Heart left ventricle (tissue), 16 donors: ENCODE results near the gene SIM2. TPM values are rescaled to one million over a fixed set of nuclear protein-coding genes. Genes with fewer than 3 reads are reported as not detected.

Source experiments
- ATAC-seq, 4 donors: fragments of 200-7000 bp; cut with Tn5 transposase; one replicate each; pipeline ENCODE4 v1.9.1; 2020 to 2022; ENCODE audit warnings: moderate library complexity in 4 of 4, mild to moderate bottlenecking in 3 of 4, moderate number of reproducible peaks in 1 of 4
- DNase-seq, 5 donors: peaks; one replicate each; pipeline ENCODE4 v3.0.0-alpha.2; 2020
- H3K27ac ChIP-seq, 12 donors: fragments of 200-600 bp; sonication (generic) in 4 of 12; one replicate each; pipeline versions ENCODE4 v1.5.0 to v1.8.0; 2016 to 2022; ENCODE audit warnings: mild to moderate bottlenecking in 2 of 12
- H3K27me3 ChIP-seq, 9 donors: fragments of 200-600 bp; sonication (generic) in 2 of 9; one replicate each; pipeline versions ENCODE4 v1.5.1 to v1.8.0; 2016 to 2022; ENCODE audit warnings: mild to moderate bottlenecking in 3 of 9
- H3K36me3 ChIP-seq, 9 donors: fragments of 200-600 bp; sonication (generic) in 2 of 9; one replicate each; pipeline versions ENCODE4 v1.5.0 to v1.8.0; 2018 to 2022; ENCODE audit warnings: mild to moderate bottlenecking in 2 of 9
- H3K4me1 ChIP-seq, 12 donors: fragments of 200-600 bp; sonication (generic) in 4 of 12; one replicate each; pipeline versions ENCODE4 v1.5.0 to v1.8.0; 2016 to 2022; ENCODE audit warnings: mild to moderate bottlenecking in 3 of 12
- H3K4me3 ChIP-seq, 12 donors: fragments of 200-600 bp; sonication (generic) in 4 of 12; one replicate each; pipeline versions ENCODE4 v1.5.0 to v1.8.0; 2017 to 2022; ENCODE audit warnings: mild to moderate bottlenecking in 9 of 12, moderate library complexity in 4 of 12
- H3K9me3 ChIP-seq, 12 donors: fragments of 200-600 bp; sonication (generic) in 4 of 12; one replicate each; pipeline versions ENCODE4 v1.5.0 to v1.8.0; 2016 to 2022; ENCODE audit warnings: mild to moderate bottlenecking in 1 of 12
- POLR2A ChIP-seq, 2 donors: fragments of 450-650 bp; IDR thresholded peaks; one replicate each; pipeline ENCODE4 v1.6.1; 2017; ENCODE audit warnings: antibody characterized with exemption in 2 of 2, mild to moderate bottlenecking in 2 of 2, moderate library complexity in 2 of 2
- WGBS, 4 donors: extraction: QIAGEN DNeasy Blood & Tissue Kit in 2 of 4; methylation state at CpG; one replicate each; pipeline versions ENCODE4 v1.1.5 to v1.1.7; 2013 to 2018; 5-methylcytosine and 5-hydroxymethylcytosine counted together
- intact Hi-C, 10 donors: fragments of 100-400 bp; cut with DNase I; formaldehyde crosslinking; loops; one replicate each; pipeline versions ENCODE4 v1.11.1 to v1.14.2; 2022
- polyA plus RNA-seq, 2 donors: library from polyadenylated mRNA; stranded (reverse); fragments of 200-250 nt; gene quantifications; one replicate each; pipeline ENCODE4 v1.2.3, GENCODE V29; 2013
- total RNA-seq, 9 donors: library from RNA; depleted of rRNA in 2 of 9; stranded (reverse); fragments of >200 nt in 2 of 9; fragmentation: NEBNext Ultra II Directional in 3 of 9; extraction: Animal tissue kit (Norgen Biotek cat#: 25700) in 3 of 9; gene quantifications; one replicate each; pipeline versions ENCODE4 v1.1.0 to v1.2.4, GENCODE V29; 2016 to 2023
- TF ChIP-seq, protein P1 (sequence below), 12 donors: fragments of 200-600 bp; sonication (generic) in 4 of 12; IDR thresholded peaks; one replicate each; pipeline versions ENCODE4 v1.5.0 to v1.8.0; 2018 to 2022; ENCODE audit warnings: antibody characterized with exemption in 12 of 12, mild to moderate bottlenecking in 5 of 12
- donor health status: ischemic (EF 13 %, LVEDD 7.1; RV severe dilation, severe dysfunction).
- donor health status: healthy with polysubstance abuse.
- donor health status: DM: no; HTN: yes; CAD: no.
- donor health status: DM: no; HTN: no; CAD: no.
- donor health status: ischemic (EF 25% LVEDD 6.9; RV normal size, moderate dysfunction).
- donor health status: ischemic (EF 25% LVEDD 5.7; RV mildly dilated, moderate dysfunction).
- donor health status: healthy.
- donor health status: DM: yes; HTN: yes; CAD: no.
- donor health status: ischemic (EF 35%, LVEDD 5.7; RV mildly dilated, moderate dysfunction).
- donor health status: nonischemic (EF 11% LVEDD 7.7; RV severe dilation, severe dysfunction).
- donor health status: DM: yes; HTN: yes; CAD: no.
- donor health status: PGD.
- donor health status: ischemic (EF 29% LVEDD 5.4; RV normal size, mild dysfunction).
- donor health status: nonischemic (EF 23%, LVEDD 6.1; RV moderate dilation, normal function).

SIM2 gene
- total and polyA plus RNA-seq, 11 donors = 0.01 to 0.88 (median 0.15) TPM; not detected in 8

- peaks cover 0 to 56% (median 0%) of the 10 kb centered on the region in 9 donors for H3K27me3 ChIP-seq
- H3K4me1 ChIP-seq = no peaks in the 10 kb centered on the region
- TF ChIP-seq POLR2A (IDR thresholded peaks at IDR 0.05) = no peak
- TF ChIP-seq, protein P1, sequence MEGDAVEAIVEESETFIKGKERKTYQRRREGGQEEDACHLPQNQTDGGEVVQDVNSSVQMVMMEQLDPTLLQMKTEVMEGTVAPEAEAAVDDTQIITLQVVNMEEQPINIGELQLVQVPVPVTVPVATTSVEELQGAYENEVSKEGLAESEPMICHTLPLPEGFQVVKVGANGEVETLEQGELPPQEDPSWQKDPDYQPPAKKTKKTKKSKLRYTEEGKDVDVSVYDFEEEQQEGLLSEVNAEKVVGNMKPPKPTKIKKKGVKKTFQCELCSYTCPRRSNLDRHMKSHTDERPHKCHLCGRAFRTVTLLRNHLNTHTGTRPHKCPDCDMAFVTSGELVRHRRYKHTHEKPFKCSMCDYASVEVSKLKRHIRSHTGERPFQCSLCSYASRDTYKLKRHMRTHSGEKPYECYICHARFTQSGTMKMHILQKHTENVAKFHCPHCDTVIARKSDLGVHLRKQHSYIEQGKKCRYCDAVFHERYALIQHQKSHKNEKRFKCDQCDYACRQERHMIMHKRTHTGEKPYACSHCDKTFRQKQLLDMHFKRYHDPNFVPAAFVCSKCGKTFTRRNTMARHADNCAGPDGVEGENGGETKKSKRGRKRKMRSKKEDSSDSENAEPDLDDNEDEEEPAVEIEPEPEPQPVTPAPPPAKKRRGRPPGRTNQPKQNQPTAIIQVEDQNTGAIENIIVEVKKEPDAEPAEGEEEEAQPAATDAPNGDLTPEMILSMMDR (IDR thresholded peaks at IDR 0.05) = no peak
- H3K36me3 ChIP-seq = no peaks in the 10 kb centered on the region
- WGBS, 4 donors = 72 to 97% (median 89%) methylated on average over 6 of the region's 6 CpGs
- H3K9me3 ChIP-seq = no peaks in the 10 kb centered on the region
- ATAC-seq = no peak
- H3K4me3 ChIP-seq = no peak overlapping the region
- intact Hi-C loops = no loop called here
- DNase-seq = no peak
- no peak overlapping the region for H3K27ac ChIP-seq
Measured at GRCh38 chr21:36733857-36734256, 34.9 kb downstream of the SIM2 start.

DNA sequence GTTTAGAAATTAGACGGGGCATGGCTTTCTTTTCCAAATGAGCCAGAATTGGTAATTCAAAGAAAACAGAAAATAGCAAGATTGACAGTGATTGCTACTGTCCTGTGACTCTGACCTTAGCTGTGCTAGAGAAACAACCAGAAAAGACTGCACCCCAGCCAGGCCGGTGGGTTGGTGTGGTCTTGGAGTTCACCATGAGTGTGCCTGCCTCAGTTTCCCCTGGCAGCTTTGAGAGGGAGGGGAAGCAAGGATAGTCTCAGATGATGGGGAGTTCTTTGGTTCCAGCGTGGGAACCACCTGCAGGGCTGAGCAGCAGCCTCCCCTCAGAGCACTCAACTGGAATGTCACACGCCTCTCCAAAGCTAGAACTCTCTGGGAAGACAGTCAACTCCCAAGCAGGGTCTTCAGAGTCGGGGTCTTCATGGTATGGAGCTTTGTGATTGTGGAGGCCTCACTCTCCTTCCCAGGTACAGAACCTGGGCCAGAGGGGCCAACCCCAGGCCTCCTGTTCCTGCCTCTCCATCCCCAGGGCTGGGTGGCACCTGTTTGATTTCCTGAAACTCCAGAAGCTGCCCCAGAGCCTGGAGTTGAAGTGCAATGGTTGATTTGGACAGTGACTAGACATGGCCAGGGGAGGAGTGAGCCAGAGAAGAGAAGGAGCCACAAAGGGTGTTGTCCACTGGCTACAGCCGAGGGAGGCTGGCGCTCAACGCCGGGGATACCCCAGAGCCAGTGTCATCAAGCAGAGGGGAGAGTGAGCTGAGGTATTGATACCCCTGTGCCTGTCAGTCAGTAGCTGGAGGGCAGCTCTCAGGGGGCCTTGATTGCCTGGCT is 35.7 kb downstream of the SIM2 start:
- Histone ChIP-seq H3K27me3 (peaks cover 0 to 55% (median 0%) of the 10 kb centered on the region in 9 donors), H3K27ac (no peak overlapping the region), H3K36me3 (no peaks in the 10 kb centered on the region), H3K4me3 (no peak overlapping the region), H3K9me3 (no peaks in the 10 kb centered on the region), H3K4me1 (no peaks in the 10 kb centered on the region)
- DNase-seq (no peak), ATAC-seq (peak in 1 of 4 donors; percentile 19)
- WGBS, 4 donors = 88 to 94% (median 93%) methylated on average over 8 to 9 of the region's 9 CpGs
- no peak for TF ChIP-seq POLR2A (IDR thresholded peaks at IDR 0.05)
- TF ChIP-seq, protein P1 (IDR thresholded peaks at IDR 0.05) = no peak
- intact Hi-C loops = no loop called here

DNA sequence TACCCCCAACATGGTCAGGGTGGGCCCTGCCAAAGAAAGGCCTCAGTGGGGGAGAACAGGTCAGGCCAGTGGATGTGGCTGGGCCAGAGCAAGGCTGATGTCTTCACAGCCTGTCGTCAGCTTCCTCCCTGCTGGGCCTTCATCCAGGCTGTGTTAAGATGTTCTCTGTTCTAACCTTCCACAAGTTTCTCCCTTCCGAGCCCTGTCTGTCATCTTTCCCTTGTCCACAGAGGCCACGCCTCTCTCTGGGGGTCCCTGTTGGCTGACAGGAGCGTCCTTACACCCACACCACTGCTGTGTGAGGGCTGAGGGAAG is 36.2 kb downstream of the SIM2 start:
- H3K9me3 ChIP-seq = no peaks in the 10 kb centered on the region
- H3K36me3 ChIP-seq = no peaks in the 10 kb centered on the region
- DNase-seq (no peak), ATAC-seq (no peak)
- intact Hi-C loops = no loop called here
- H3K27me3 ChIP-seq = peaks cover 0 to 49% (median 0%) of the 10 kb centered on the region in 9 donors
- no peak overlapping the region for H3K4me3 ChIP-seq
- 59 to 87% (median 63%) methylated on average over 3 to 4 of the region's 4 CpGs for WGBS, 4 donors
- H3K4me1 ChIP-seq = no peaks in the 10 kb centered on the region
- TF ChIP-seq POLR2A (IDR thresholded peaks at IDR 0.05) = no peak
- TF ChIP-seq, protein P1 (IDR thresholded peaks at IDR 0.05) = no peak
- H3K27ac ChIP-seq = no peak overlapping the region

GRCh38 chr21:36735724-36736320 is 36.9 kb downstream of the SIM2 start:
- Histone ChIP-seq H3K4me3 (no peak overlapping the region), H3K27ac (no peak overlapping the region), H3K36me3 (no peaks in the 10 kb centered on the region), H3K9me3 (no peaks in the 10 kb centered on the region), H3K27me3 (peaks cover 0 to 46% (median 0%) of the 10 kb centered on the region in 9 donors), H3K4me1 (no peaks in the 10 kb centered on the region)
- TF ChIP-seq POLR2A (IDR thresholded peaks at IDR 0.05) = no peak
- TF ChIP-seq, protein P1 (IDR thresholded peaks at IDR 0.05) = no peak
- DNase-seq = no peak
- ATAC-seq = no peak
- intact Hi-C loops = no loop called here
- 70 to 77% (median 73%) methylated on average over 10 to 15 of the region's 15 CpGs for WGBS, 4 donors
